Endothelial cell of umbilical vein (primary cell): ENCODE measurements around the gene SAMD4A.

ENCODE experiments used
- CTCF ChIP-seq, 2 donors: IDR thresholded peaks; 1 replicate in 1 of 2; 2 replicates in 1 of 2; pipeline ENCODE4 v1.5.1; 2011; ENCODE audit warnings: low read length in 2 of 2, mild to moderate bottlenecking in 2 of 2, moderate library complexity in 2 of 2, control low read depth in 1 of 2, inconsistent platforms in 1 of 2, low read depth in 1 of 2; ENCODE audit not compliant: insufficient read depth in 1 of 2; ENCODE audit errors: extremely low read depth in 1 of 2
- POLR2A ChIP-seq: IDR thresholded peaks from 2 replicates; pipeline ENCODE4 v1.6.1; 2012; ENCODE audit warnings: low read depth, mild to moderate bottlenecking, control low read depth, low read length
- POLR2AphosphoS5 ChIP-seq: IDR thresholded peaks from 2 replicates; pipeline ENCODE4 v1.6.1; 2012; ENCODE audit warnings: low read depth, mild to moderate bottlenecking, control low read depth, low read length, moderate library complexity; ENCODE audit not compliant: insufficient read depth

GRCh38 chr14:54688229-54688628 is 121.3 kb downstream of the SAMD4A start:
- TF ChIP-seq CTCF (IDR thresholded peaks at IDR 0.05; ENCODE audit: extremely low read depth in 1 of 2, insufficient read depth in 1 of 2, low read depth in 1 of 2, low read length in 2 of 2) (no peak), POLR2AphosphoS5 (no peak), POLR2A (no peak)
